H9 (cell line): ENCODE data around the gene AFAP1L1. TPM values are rescaled to one million over a fixed set of nuclear protein-coding genes. Genes with fewer than 3 reads are reported as not detected.

ENCODE experiments used
- DNase-seq: peaks from one replicate; pipeline ENCODE4 v3.0.0-alpha.2; 2017
- H2AFZ ChIP-seq: one replicate; pipeline ENCODE4 v1.6.1; 2013; ENCODE audit warnings: mild to moderate bottlenecking, low read length, control low read depth, moderate library complexity
- H2AK5ac ChIP-seq: 2 replicates; pipeline ENCODE4 v1.6.1; 2013; ENCODE audit warnings: low read length, control low read depth, mixed read lengths; ENCODE audit not compliant: insufficient read length
- H2BK120ac ChIP-seq: one replicate; pipeline ENCODE4 v1.6.1; 2013; ENCODE audit warnings: low read depth, mild to moderate bottlenecking, low read length, control low read depth, inconsistent platforms; ENCODE audit not compliant: poor library complexity, severe bottlenecking
- H2BK12ac ChIP-seq: 2 replicates; pipeline ENCODE4 v1.6.1; 2013; ENCODE audit warnings: low read length, control low read depth, mixed read lengths, low read depth; ENCODE audit not compliant: insufficient read length
- H2BK15ac ChIP-seq: 2 replicates; pipeline ENCODE4 v1.6.1; 2013; ENCODE audit warnings: low read depth, low read length, control low read depth
- H2BK20ac ChIP-seq: one replicate; pipeline ENCODE4 v1.6.1; 2013; ENCODE audit warnings: low read depth, mild to moderate bottlenecking, low read length, control low read depth, inconsistent platforms; ENCODE audit not compliant: poor library complexity, severe bottlenecking
- H2BK5ac ChIP-seq: 2 replicates; pipeline ENCODE4 v1.6.1; 2013; ENCODE audit warnings: low read length, control low read depth, mixed read lengths; ENCODE audit not compliant: insufficient read length
- H3K14ac ChIP-seq: 2 replicates; pipeline ENCODE4 v1.6.1; 2013; ENCODE audit warnings: low read length, control low read depth; ENCODE audit not compliant: insufficient read depth
- H3K18ac ChIP-seq: 2 replicates; pipeline ENCODE4 v1.6.1; 2013; ENCODE audit warnings: low read depth, mild to moderate bottlenecking, mixed read lengths, low read length, control low read depth; ENCODE audit not compliant: insufficient read length
- H3K23ac ChIP-seq: 2 replicates; pipeline ENCODE4 v1.6.1; 2013; ENCODE audit warnings: low read length, control low read depth, mixed read lengths, low read depth; ENCODE audit not compliant: insufficient read length
- H3K23me2 ChIP-seq: 2 replicates; pipeline ENCODE4 v1.6.1; 2013; ENCODE audit warnings: low read depth, mild to moderate bottlenecking, mixed read lengths, low read length, control low read depth; ENCODE audit not compliant: insufficient read length, poor library complexity, severe bottlenecking
- H3K27ac ChIP-seq: 2 replicates; pipeline ENCODE4 v1.5.1; 2013; ENCODE audit warnings: low read length, control low read depth, mixed read lengths, low read depth; ENCODE audit not compliant: insufficient read length
- H3K27me3 ChIP-seq: 2 replicates; pipeline ENCODE4 v1.6.1; 2013; ENCODE audit warnings: low read length, control low read depth, inconsistent platforms; ENCODE audit not compliant: insufficient read depth
- H3K4ac ChIP-seq: 2 replicates; pipeline ENCODE4 v1.6.1; 2013; ENCODE audit warnings: low read depth, mild to moderate bottlenecking, control low read depth, inconsistent platforms, low read length, moderate library complexity
- H3K4me1 ChIP-seq: 2 replicates; pipeline ENCODE4 v1.6.1; 2013; ENCODE audit warnings: low read length, control low read depth, inconsistent platforms; ENCODE audit not compliant: insufficient read depth
- H3K4me2 ChIP-seq: 2 replicates; pipeline ENCODE4 v1.6.1; 2013; ENCODE audit warnings: low read length, control low read depth, mixed read lengths; ENCODE audit not compliant: insufficient read length, insufficient read depth
- H3K56ac ChIP-seq: 2 replicates; pipeline ENCODE4 v1.6.1; 2013; ENCODE audit warnings: low read depth, mild to moderate bottlenecking, mixed read lengths, low read length, control low read depth; ENCODE audit not compliant: insufficient read length
- H3K79me1 ChIP-seq: 2 replicates; pipeline ENCODE4 v1.6.1; 2013; ENCODE audit warnings: low read depth, mild to moderate bottlenecking, moderate library complexity, low read length, control low read depth, inconsistent platforms; ENCODE audit not compliant: insufficient read depth, poor library complexity, severe bottlenecking
- H3K79me2 ChIP-seq: 2 replicates; pipeline ENCODE4 v1.6.1; 2013; ENCODE audit warnings: low read length, control low read depth, inconsistent platforms; ENCODE audit not compliant: insufficient read depth
- H3K9ac ChIP-seq: 2 replicates; pipeline ENCODE4 v1.6.1; 2013; ENCODE audit warnings: low read length, control low read depth, mixed read lengths; ENCODE audit not compliant: insufficient read length; ENCODE audit errors: extremely low read depth
- H3K9me3 ChIP-seq: one replicate; pipeline ENCODE4 v1.6.1; 2013; ENCODE audit warnings: low read depth, low read length, inconsistent platforms; ENCODE audit not compliant: control insufficient read depth
- H3T11ph ChIP-seq: one replicate; pipeline ENCODE4 v1.6.1; 2013; ENCODE audit warnings: mild to moderate bottlenecking, low read length, control low read depth, inconsistent platforms
- H4K20me1 ChIP-seq: one replicate; pipeline ENCODE4 v1.6.1; 2013; ENCODE audit not compliant: control insufficient read depth, insufficient read length, insufficient read depth
- H4K5ac ChIP-seq: 2 replicates; pipeline ENCODE4 v1.6.1; 2013; ENCODE audit warnings: low read depth, mild to moderate bottlenecking, mixed read lengths, low read length, control low read depth; ENCODE audit not compliant: insufficient read length
- H4K8ac ChIP-seq: replicated peaks from 2 replicates; pipeline ENCODE4 v1.6.1; 2013; ENCODE audit warnings: low read length, control low read depth, mixed read lengths, low read depth; ENCODE audit not compliant: insufficient read length
- H4K91ac ChIP-seq: 2 replicates; pipeline ENCODE4 v1.6.1; 2013; ENCODE audit warnings: low read depth, mild to moderate bottlenecking, moderate library complexity, mixed read lengths, low read length, control low read depth; ENCODE audit not compliant: insufficient read length
- H3K27ac Mint-ChIP-seq, 3 experiments: 2 replicates in 2 of 3; 3 replicates in 1 of 3; pipeline ENCODE4 v1.8.0; 2020 to 2021; ENCODE audit warnings: mixed read lengths in 3 of 3, mild to moderate bottlenecking in 1 of 3, moderate library complexity in 1 of 3
- H3K27me3 Mint-ChIP-seq: 2 replicates; pipeline ENCODE4 v1.8.0; 2021; ENCODE audit warnings: low read depth, mild to moderate bottlenecking, moderate library complexity, mixed read lengths
- H3K36me3 Mint-ChIP-seq, 3 experiments: 2 replicates in 2 of 3; 3 replicates in 1 of 3; pipeline ENCODE4 v1.8.0; 2020 to 2021; ENCODE audit warnings: low read depth in 3 of 3, mixed read lengths in 3 of 3; ENCODE audit not compliant: insufficient read depth in 1 of 3
- H3K4me1 Mint-ChIP-seq, 2 experiments: 2 replicates each; pipeline ENCODE4 v1.8.0; 2020; ENCODE audit warnings: mixed read lengths in 2 of 2
- H3K4me3 Mint-ChIP-seq, 2 experiments: 2 replicates in 1 of 2; 3 replicates in 1 of 2; pipeline ENCODE4 v1.8.0; 2020 to 2021; ENCODE audit warnings: mild to moderate bottlenecking in 2 of 2, mixed read lengths in 2 of 2, moderate library complexity in 1 of 2
- H3K9me3 Mint-ChIP-seq, 2 experiments: 2 replicates in 1 of 2; 3 replicates in 1 of 2; pipeline ENCODE4 v1.8.0; 2020; ENCODE audit warnings: mild to moderate bottlenecking in 2 of 2, mixed read lengths in 2 of 2, moderate library complexity in 1 of 2
- CTCF ChIP-seq: fragments of 200-600 bp; sonication (generic); conservative IDR thresholded peaks from 3 replicates; pipeline ENCODE4 v1.8.0; 2021; ENCODE audit warnings: antibody characterized with exemption, mild to moderate bottlenecking
- WGBS: extraction: QIAGEN DNeasy Blood & Tissue Kit; methylation state at CpG from one replicate; pipeline ENCODE4 v1.1.7; 2013; ENCODE audit warnings: missing lambda C conversion rate, low lambda C conversion rate, mixed read lengths; ENCODE audit not compliant: insufficient read length; ENCODE audit errors: extremely low coverage; 5-methylcytosine and 5-hydroxymethylcytosine counted together
- total RNA-seq: library from RNA; stranded (reverse); gene quantifications from 2 replicates; pipeline ENCODE4 v1.2.1, GENCODE V29; 2021

The AFAP1L1 gene
- total RNA-seq, 1 experiment from 2014 or later = 1.8 TPM

- H3K4me1 Mint-ChIP-seq = peaks cover 22 to 23% of the 10 kb centered on the region in 2 experiments
- Histone ChIP-seq H3K27ac (no peak overlapping the region), H3T11ph (no peak overlapping the region), H3K27me3 (no peaks in the 10 kb centered on the region), H3K23ac (no peak overlapping the region), H4K20me1 (no peaks in the 10 kb centered on the region), H2BK120ac (no peak overlapping the region), H2AK5ac (no peak overlapping the region), H3K79me1 (no peaks in the 10 kb centered on the region), H2BK15ac (no peak overlapping the region), H4K8ac (no peak overlapping the region), H4K91ac (no peak overlapping the region), H2BK12ac (no peak overlapping the region), H4K5ac (no peak overlapping the region), H2AFZ (no peak overlapping the region), H3K18ac (no peak overlapping the region), H2BK20ac (no peak overlapping the region), H3K79me2 (no peaks in the 10 kb centered on the region), H2BK5ac (no peak overlapping the region), H3K23me2 (no peaks in the 10 kb centered on the region), H3K4me2 (no peak overlapping the region), H3K56ac (no peak overlapping the region), H3K4ac (no peak overlapping the region), H3K14ac (no peak overlapping the region), H3K9me3 (no peaks in the 10 kb centered on the region), H3K4me1 (no peaks in the 10 kb centered on the region), H3K9ac (no peak overlapping the region)
- no peaks in the 10 kb centered on the region for H3K36me3 Mint-ChIP-seq
- H3K27me3 Mint-ChIP-seq = no peaks in the 10 kb centered on the region
- no CpG with 5 or more reads among the region's 6 CpGs for WGBS
- H3K9me3 Mint-ChIP-seq = no peaks in the 10 kb centered on the region; a peak in 1 of 5 replicates
- no peak for TF ChIP-seq CTCF
- DNase-seq = no peak
- H3K27ac Mint-ChIP-seq = no peak overlapping the region
- H3K4me3 Mint-ChIP-seq = no peak overlapping the region
These were observed 103.8 kb downstream of the AFAP1L1 start for GRCh38 chr5:149375434-149375833.
